SKM-1 (cell line): ENCODE measurements around the gene GPD2.
"Not testable (repeated sequence)": the region's sequence is repeated elsewhere in the genome, so short reads cannot be mapped to it uniquely, and the experiment has no call there.

Experiments used
- DNase-seq: peaks from one replicate; lab custom pipeline; 2025; ENCODE audit not compliant: unreplicated experiment; lab: John Stamatoyannopoulos, UW

GPD2 gene

GRCh38 chr2:156526950-156527636, 90.9 kb downstream of the GPD2 start:
- DNase-seq: no peak

- DNase-seq: not testable (repeated sequence)
Measured at GRCh38 chr2:156528583-156528982, 92.4 kb downstream of the GPD2 start.

GRCh38 chr2:156532989-156533388, 96.8 kb downstream of the GPD2 start:
- DNase-seq: no peak

- DNase-seq: no peak
Measured at GRCh38 chr2:156536534-156536933, 100.4 kb downstream of the GPD2 start.

- DNase-seq: no peak
Measured at GRCh38 chr2:156537141-156537540, 101.0 kb downstream of the GPD2 start.

- no peak for DNase-seq
Measured at GRCh38 chr2:156538083-156538504, 101.9 kb downstream of the GPD2 start.

GRCh38 chr2:156539086-156539860, 103.1 kb downstream of the GPD2 start:
- DNase-seq: no peak

- DNase-seq: no peak
Measured at GRCh38 chr2:156540706-156541105, 104.5 kb downstream of the GPD2 start.

- no peak for DNase-seq
Measured at GRCh38 chr2:156541229-156541628, 105.0 kb downstream of the GPD2 start.

GRCh38 chr2:156541706-156542105, 105.5 kb downstream of the GPD2 start:
- DNase-seq: no peak

- no peak for DNase-seq
Measured at GRCh38 chr2:156548413-156548812, 112.2 kb downstream of the GPD2 start.

GRCh38 chr2:156553714-156554442, 117.7 kb downstream of the GPD2 start:
- no peak for DNase-seq

- no peak for DNase-seq
Measured at GRCh38 chr2:156561326-156561725, 125.1 kb downstream of the GPD2 start.

GRCh38 chr2:156562124-156562523, 125.9 kb downstream of the GPD2 start:
- no peak for DNase-seq

GRCh38 chr2:156563994-156564753, 128.0 kb downstream of the GPD2 start:
- DNase-seq: no peak

GRCh38 chr2:156565066-156565710, 129.0 kb downstream of the GPD2 start:
- DNase-seq: no peak

GRCh38 chr2:156573710-156574109, 137.5 kb downstream of the GPD2 start:
- DNase-seq: no peak

GRCh38 chr2:156574112-156574511, 137.9 kb downstream of the GPD2 start:
- DNase-seq: no peak

- no peak for DNase-seq
Measured at GRCh38 chr2:156576005-156576404, 139.8 kb downstream of the GPD2 start.

- DNase-seq: no peak
Measured at GRCh38 chr2:156580501-156580900, 144.3 kb downstream of the GPD2 start.

GRCh38 chr2:156581280-156581679, 145.1 kb downstream of the GPD2 start:
- DNase-seq: no peak
